NB4 (cell line): Measurements from ENCODE around the gene TMEM151A.

Experiments
- POLR2A ChIP-seq: IDR thresholded peaks from 2 replicates; pipeline ENCODE4 v1.6.1; 2011; ENCODE audit warnings: mild to moderate bottlenecking; ENCODE audit not compliant: insufficient read length; ENCODE audit errors: extremely low read depth
- TF ChIP-seq, protein P1 (sequence below): IDR thresholded peaks from one replicate; pipeline ENCODE4 v1.5.1; 2012; ENCODE audit warnings: low read depth, low read length
- TF ChIP-seq, protein P2 (sequence below): IDR thresholded peaks from 2 replicates; pipeline ENCODE4 v1.6.1; 2011; ENCODE audit warnings: low read depth, low read length

- TF ChIP-seq POLR2A, result no peak
- TF ChIP-seq, protein P1, sequence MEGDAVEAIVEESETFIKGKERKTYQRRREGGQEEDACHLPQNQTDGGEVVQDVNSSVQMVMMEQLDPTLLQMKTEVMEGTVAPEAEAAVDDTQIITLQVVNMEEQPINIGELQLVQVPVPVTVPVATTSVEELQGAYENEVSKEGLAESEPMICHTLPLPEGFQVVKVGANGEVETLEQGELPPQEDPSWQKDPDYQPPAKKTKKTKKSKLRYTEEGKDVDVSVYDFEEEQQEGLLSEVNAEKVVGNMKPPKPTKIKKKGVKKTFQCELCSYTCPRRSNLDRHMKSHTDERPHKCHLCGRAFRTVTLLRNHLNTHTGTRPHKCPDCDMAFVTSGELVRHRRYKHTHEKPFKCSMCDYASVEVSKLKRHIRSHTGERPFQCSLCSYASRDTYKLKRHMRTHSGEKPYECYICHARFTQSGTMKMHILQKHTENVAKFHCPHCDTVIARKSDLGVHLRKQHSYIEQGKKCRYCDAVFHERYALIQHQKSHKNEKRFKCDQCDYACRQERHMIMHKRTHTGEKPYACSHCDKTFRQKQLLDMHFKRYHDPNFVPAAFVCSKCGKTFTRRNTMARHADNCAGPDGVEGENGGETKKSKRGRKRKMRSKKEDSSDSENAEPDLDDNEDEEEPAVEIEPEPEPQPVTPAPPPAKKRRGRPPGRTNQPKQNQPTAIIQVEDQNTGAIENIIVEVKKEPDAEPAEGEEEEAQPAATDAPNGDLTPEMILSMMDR, result no peak
- TF ChIP-seq, protein P2, sequence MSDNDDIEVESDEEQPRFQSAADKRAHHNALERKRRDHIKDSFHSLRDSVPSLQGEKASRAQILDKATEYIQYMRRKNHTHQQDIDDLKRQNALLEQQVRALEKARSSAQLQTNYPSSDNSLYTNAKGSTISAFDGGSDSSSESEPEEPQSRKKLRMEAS, result no peak
Measured at GRCh38 chr11:66261578-66261977, 30.1 kb upstream of the TMEM151A start.
